ENCODE data around the gene HSPA9. TPM values are rescaled to one million over a fixed set of nuclear protein-coding genes. Genes with fewer than 3 reads are reported as not detected.

The HSPA9 gene
- total and polyA plus RNA-seq, 2 of the 13 experiments (the other 11 are each of a cell fraction or from before 2014, with no cell fraction given) = 165 to 478 TPM

- TF ChIP-seq ARID3A (IDR thresholded peaks at IDR 0.05; ENCODE audit: low read depth, low read length) (peak; percentile 58; the same call in 1 of the 2 replicates), FOXA3 (CRISPR knock-in tag; IDR thresholded peaks at IDR 0.05) (peak; percentile 14; the same call in 1 of the 2 replicates), SOX13 (IDR thresholded peaks at IDR 0.05) (no peak), SOX13 (CRISPR knock-in tag; conservative IDR thresholded peaks at IDR 0.05 in 1 of 2, IDR thresholded peaks at IDR 0.05 in 1 of 2) (peak in 1 of 2 experiments; percentile 48; a peak in 2 of 4 replicates), ZNF883 (CRISPR knock-in tag; IDR thresholded peaks at IDR 0.05; ENCODE audit: not compliant biosample characterization) (peak; percentile 88), NFE2L2 (IDR thresholded peaks at IDR 0.05; ENCODE audit: low read length) (no peak), POLR2A (IDR thresholded peaks at IDR 0.05; ENCODE audit: insufficient read depth in 1 of 2, low read depth in 2 of 2, low read length in 2 of 2) (peak; percentile 80 to 92), RFX5 (IDR thresholded peaks at IDR 0.05; ENCODE audit: low read depth, low read length) (no peak), ZNF18 (CRISPR knock-in tag; IDR thresholded peaks at IDR 0.05; ENCODE audit: insufficient replicate concordance) (peak; percentile 77), ZNF589 (CRISPR knock-in tag; conservative IDR thresholded peaks at IDR 0.05) (0 out of 2 replicates have a peak, but pooled peaks have one; percentile 79), KMT2A (CRISPR knock-in tag; IDR thresholded peaks at IDR 0.05) (peak; percentile 88), HINFP (CRISPR knock-in tag; IDR thresholded peaks at IDR 0.05; ENCODE audit: low read depth) (peak; percentile 83), MAZ (IDR thresholded peaks at IDR 0.05; ENCODE audit: borderline replicate concordance, low read depth, low read length) (peak; percentile 31; the same call in 1 of the 2 replicates), MAZ (CRISPR knock-in tag; IDR thresholded peaks at IDR 0.05; ENCODE audit: low read depth) (peak; percentile 88), ZNF572 (CRISPR knock-in tag; IDR thresholded peaks at IDR 0.05) (peak; percentile 88; the same call in 1 of the 2 replicates), HMGXB4 (CRISPR knock-in tag; IDR thresholded peaks at IDR 0.05; ENCODE audit: borderline replicate concordance in 1 of 2, low read depth in 1 of 2) (peak; percentile 45 to 78), TFE3 (CRISPR knock-in tag; IDR thresholded peaks at IDR 0.05) (peak; percentile 89)
These were observed at the start of gene HSPA9 (continued) for GRCh38 chr5:138575194-138576015.
